Measurements from ENCODE around the gene SRC. TPM values are rescaled to one million over a fixed set of nuclear protein-coding genes. Genes with fewer than 3 reads are reported as not detected.
A peak's percentile ranks its signal among the peaks of the same experiment; 100 is the strongest.

The SRC gene
- total and polyA plus RNA-seq, 8 donors = 21.3 to 78.4 (median 36.8) TPM

GRCh38 chr20:37343994-37344355 is 2.0 kb upstream of the SRC start:
- no peak for TF ChIP-seq CTCF (IDR thresholded peaks at IDR 0.05)
- Histone ChIP-seq H3K9me3 (no peaks in the 10 kb centered on the region), H3K4me3 (no peak overlapping the region), H3K27ac (peak overlapping the region in 3 of 4 donors; percentile 65 to 89 (median 84)), H3K27me3 (no peaks in the 10 kb centered on the region), H3K36me3 (no peaks in the 10 kb centered on the region), H3K4me1 (peaks cover 5 to 15% (median 7%) of the 10 kb centered on the region in 3 donors)
- DNase-seq (no peak), FAIRE-seq (no peak), ATAC-seq (no peak)
- 66 to 72% methylated on average over 4 of the region's 4 CpGs for WGBS, 2 donors
- intact Hi-C loops (cut with DNase I) = no loop called here

- H3K36me3 ChIP-seq = no peaks in the 10 kb centered on the region
- H3K4me3 ChIP-seq = peak overlapping the region; percentile 51 to 69 (median 66)
- H3K27me3 ChIP-seq = no peaks in the 10 kb centered on the region
- TF ChIP-seq CTCF (IDR thresholded peaks at IDR 0.05) = no peak
- ATAC-seq = peak; percentile 73 to 84 (median 82)
- no peaks in the 10 kb centered on the region for H3K9me3 ChIP-seq
- H3K4me1 ChIP-seq = peaks cover 5 to 20% (median 7%) of the 10 kb centered on the region in 3 donors
- FAIRE-seq = no peak
- intact Hi-C loops (cut with DNase I) = no loop called here
- DNase-seq = peak; percentile 70 to 86 (median 78)
- 21 to 22% methylated on average over 10 of the region's 10 CpGs for WGBS, 2 donors
- peak overlapping the region; percentile 61 to 89 (median 74) for H3K27ac ChIP-seq
Measured at GRCh38 chr20:37344506-37345338, 1.2 kb upstream of the SRC start.

- H3K27me3 ChIP-seq = no peaks in the 10 kb centered on the region
- H3K4me3 ChIP-seq = peak overlapping the region; percentile 51 to 69 (median 66)
- ATAC-seq (peak in 2 of 4 donors; percentile 8 to 25), FAIRE-seq (no peak), DNase-seq (no peak)
- 1 to 3% methylated on average over 8 to 35 of the region's 35 CpGs for WGBS, 2 donors
- peaks cover 5 to 20% (median 7%) of the 10 kb centered on the region in 3 donors for H3K4me1 ChIP-seq
- no peak for TF ChIP-seq CTCF (IDR thresholded peaks at IDR 0.05)
- H3K36me3 ChIP-seq = no peaks in the 10 kb centered on the region
- intact Hi-C loops (cut with DNase I) = no loop called here
- no peaks in the 10 kb centered on the region for H3K9me3 ChIP-seq
- H3K27ac ChIP-seq = peak overlapping the region; percentile 61 to 89 (median 74)
Measured at GRCh38 chr20:37346236-37346534, 245 bp downstream of the SRC start.

GRCh38 chr20:37346535-37347346 is 801 bp downstream of the SRC start:
- intact Hi-C loops (cut with DNase I) = no loop called here
- ATAC-seq (peak in 1 of 4 donors; percentile 3), FAIRE-seq (no peak), DNase-seq (peak in 2 of 6 donors; percentile 53 to 82)
- Histone ChIP-seq H3K27me3 (no peaks in the 10 kb centered on the region), H3K4me1 (peaks cover 5 to 20% (median 7%) of the 10 kb centered on the region in 3 donors), H3K36me3 (no peaks in the 10 kb centered on the region), H3K9me3 (no peaks in the 10 kb centered on the region), H3K4me3 (peak overlapping the region; percentile 51 to 69 (median 66)), H3K27ac (peak overlapping the region; percentile 61 to 89 (median 74))
- whole genome bisulfite sequencing, 2 donors = 21 to 22% methylated on average over 18 to 22 of the region's 22 CpGs
- no peak for TF ChIP-seq CTCF (IDR thresholded peaks at IDR 0.05)

All from pancreas (tissue), 10 donors.